OCI-LY3 (cell line): ENCODE data around the gene APLF.

ENCODE experiments used
- H2AFZ ChIP-seq: fragments of 200-600, 300-600 bp; shearing (Covaris generic); 2 replicates; pipeline ENCODE4 v1.6.0; 2014; ENCODE audit warnings: antibody characterized with exemption, low read depth, low read length
- H3K27ac ChIP-seq: fragments of 200-600, 300-600 bp; sonication (generic); 2 replicates; pipeline ENCODE4 v1.5.1; 2014; ENCODE audit warnings: mild to moderate bottlenecking, low read length, moderate library complexity, mixed read lengths
- H3K27me3 ChIP-seq: fragments of 200-600, 300-600 bp; sonication (generic); 2 replicates; pipeline ENCODE4 v1.6.1; 2014; ENCODE audit warnings: low read depth, low read length, mixed read lengths
- H3K36me3 ChIP-seq: fragments of 200-600, 300-600 bp; sonication (generic); replicated peaks from 2 replicates; pipeline ENCODE3; 2014; ENCODE audit warnings: low read depth, low read length, mixed read lengths
- H3K4me1 ChIP-seq: fragments of 300-600, 200-600 bp; sonication (generic); 2 replicates; pipeline ENCODE4 v1.6.1; 2014; ENCODE audit warnings: low read length, mixed read lengths
- H3K4me2 ChIP-seq: fragments of 200-600, 300-600 bp; sonication (generic); 2 replicates; pipeline ENCODE4 v1.6.1; 2014; ENCODE audit warnings: low read length, mixed read lengths
- H3K4me3 ChIP-seq: fragments of 300-600, 200-600 bp; sonication (generic); 2 replicates; pipeline ENCODE4 v1.5.1; 2014; ENCODE audit warnings: antibody characterized with exemption, mild to moderate bottlenecking, low read length, moderate library complexity
- H3K79me2 ChIP-seq: fragments of 300-600, 200-600 bp; shearing (Covaris generic); 2 replicates; pipeline ENCODE4 v1.6.1; 2014; ENCODE audit warnings: mild to moderate bottlenecking, low read length, mixed read lengths
- H3K9ac ChIP-seq: fragments of 300-600, 200-600 bp; shearing (Covaris generic); 2 replicates; pipeline ENCODE4 v1.6.0; 2014; ENCODE audit warnings: mild to moderate bottlenecking, low read length, moderate library complexity
- H3K9me3 ChIP-seq: fragments of 200-600, 300-600 bp; shearing (Covaris generic); 2 replicates; pipeline ENCODE4 v1.6.1; 2014; ENCODE audit warnings: low read length, mixed read lengths; ENCODE audit not compliant: insufficient read depth
- H4K20me1 ChIP-seq: fragments of 200-600, 300-600 bp; sonication (generic); 2 replicates; pipeline ENCODE4 v1.6.1; 2016; ENCODE audit warnings: low read length, mixed read lengths; ENCODE audit not compliant: insufficient read depth
- CTCF ChIP-seq: fragments of 200-600, 300-600 bp; sonication (generic); IDR thresholded peaks from 2 replicates; pipeline ENCODE4 v1.5.1; 2014; ENCODE audit warnings: antibody characterized with exemption, low read length, low read depth
- EZH2phosphoT487 ChIP-seq: fragments of 200-600 bp; shearing (Covaris generic); IDR thresholded peaks from 2 replicates; pipeline ENCODE4 v1.6.1; 2018; ENCODE audit warnings: antibody characterized with exemption, mixed run types, low read depth

Gene APLF

GRCh38 chr2:68574202-68574791, 106.9 kb downstream of the APLF start:
- H3K27me3 ChIP-seq: no peaks in the 10 kb centered on the region
- no peaks in the 10 kb centered on the region for H3K79me2 ChIP-seq
- H3K4me3 ChIP-seq: no peak overlapping the region
- no peak overlapping the region for H2AFZ ChIP-seq
- H3K4me1 ChIP-seq: no peaks in the 10 kb centered on the region
- no peaks in the 10 kb centered on the region for H3K9me3 ChIP-seq
- no peak for TF ChIP-seq EZH2phosphoT487
- TF ChIP-seq CTCF: no peak
- no peak overlapping the region for H3K27ac ChIP-seq
- no peak overlapping the region for H3K9ac ChIP-seq
- H4K20me1 ChIP-seq: no peaks in the 10 kb centered on the region
- H3K4me2 ChIP-seq: no peak overlapping the region
- H3K36me3 ChIP-seq: peaks cover 8% of the 10 kb centered on the region

- no peaks in the 10 kb centered on the region for H3K9me3 ChIP-seq
Measured at GRCh38 chr2:68577183-68577582, 109.8 kb downstream of the APLF start.

GRCh38 chr2:68579689-68580088, 112.3 kb downstream of the APLF start:
- Histone ChIP-seq H4K20me1 (no peaks in the 10 kb centered on the region), H3K4me1 (no peaks in the 10 kb centered on the region), H3K9ac (no peak overlapping the region), H3K79me2 (no peaks in the 10 kb centered on the region), H2AFZ (no peak overlapping the region), H3K36me3 (peaks cover 12% of the 10 kb centered on the region), H3K27ac (no peak overlapping the region), H3K4me2 (no peak overlapping the region), H3K9me3 (no peaks in the 10 kb centered on the region), H3K27me3 (no peaks in the 10 kb centered on the region), H3K4me3 (no peak overlapping the region)
- TF ChIP-seq EZH2phosphoT487: no peak
- TF ChIP-seq CTCF: no peak

More at GRCh38 chr2:68577183-68577582, 109.8 kb downstream of the APLF start:
- H3K9ac ChIP-seq: no peak overlapping the region
- H4K20me1 ChIP-seq: no peaks in the 10 kb centered on the region
- H3K27ac ChIP-seq: no peak overlapping the region
- H3K36me3 ChIP-seq: peaks cover 12% of the 10 kb centered on the region
- H3K4me3 ChIP-seq: no peak overlapping the region
- H3K79me2 ChIP-seq: no peaks in the 10 kb centered on the region
- no peak for TF ChIP-seq CTCF
- no peak for TF ChIP-seq EZH2phosphoT487
- H2AFZ ChIP-seq: no peak overlapping the region
- no peaks in the 10 kb centered on the region for H3K4me1 ChIP-seq
- no peaks in the 10 kb centered on the region for H3K27me3 ChIP-seq
- H3K4me2 ChIP-seq: no peak overlapping the region

- no peak overlapping the region for H2AFZ ChIP-seq
Measured at GRCh38 chr2:68588589-68588988, 121.2 kb downstream of the APLF start.

More at GRCh38 chr2:68588589-68588988, 121.2 kb downstream of the APLF start:
- no peaks in the 10 kb centered on the region for H3K9me3 ChIP-seq
- H3K79me2 ChIP-seq: no peaks in the 10 kb centered on the region
- peaks cover 5% of the 10 kb centered on the region for H3K36me3 ChIP-seq
- H3K4me3 ChIP-seq: no peak overlapping the region
- H4K20me1 ChIP-seq: no peaks in the 10 kb centered on the region
- TF ChIP-seq CTCF (no peak), EZH2phosphoT487 (no peak)
- no peak overlapping the region for H3K4me2 ChIP-seq
- H3K4me1 ChIP-seq: peaks cover under 1% of the 10 kb centered on the region
- H3K27me3 ChIP-seq: no peaks in the 10 kb centered on the region
- H3K9ac ChIP-seq: no peak overlapping the region
- no peak overlapping the region for H3K27ac ChIP-seq
